Adrenal gland (tissue), 5 donors: Measurements from ENCODE around the gene NACA2.

ENCODE experiments used
- CTCF ChIP-seq, 6 experiments: fragments of 450-650 bp in 4 of 6; fragments of 200-600 bp in 2 of 6; sonication (generic) in 1 of 6; IDR thresholded peaks; 1 replicate in 5 of 6; 2 replicates in 1 of 6; pipeline versions ENCODE4 v1.5.1 to v1.8.0; 2016 to 2021; ENCODE audit warnings: antibody characterized with exemption in 6 of 6, mild to moderate bottlenecking in 2 of 6, moderate library complexity in 1 of 6
- POLR2A ChIP-seq, 2 donors: fragments of 450-650 bp; IDR thresholded peaks; one replicate each; pipeline ENCODE4 v1.6.1; 2017; ENCODE audit warnings: antibody characterized with exemption in 2 of 2, mild to moderate bottlenecking in 2 of 2, moderate library complexity in 1 of 2
- donor health status: DM: no; HTN: no; CAD: no.

GRCh38 chr17:61586031-61586566, 4.9 kb downstream of the NACA2 start:
- no peak for TF ChIP-seq POLR2A (IDR thresholded peaks at IDR 0.05)
- TF ChIP-seq CTCF (IDR thresholded peaks at IDR 0.05), result no peak
